H9 (cell line): ENCODE results near the gene HIPK2. TPM values are rescaled to one million over a fixed set of nuclear protein-coding genes. Genes with fewer than 3 reads are reported as not detected.

Experiments
- DNase-seq: peaks from one replicate; pipeline ENCODE4 v3.0.0-alpha.2; 2017
- H2AFZ ChIP-seq: one replicate; pipeline ENCODE4 v1.6.1; 2013; ENCODE audit warnings: mild to moderate bottlenecking, low read length, control low read depth, moderate library complexity
- H2AK5ac ChIP-seq: 2 replicates; pipeline ENCODE4 v1.6.1; 2013; ENCODE audit warnings: low read length, control low read depth, mixed read lengths; ENCODE audit not compliant: insufficient read length
- H2BK120ac ChIP-seq: one replicate; pipeline ENCODE4 v1.6.1; 2013; ENCODE audit warnings: low read depth, mild to moderate bottlenecking, low read length, control low read depth, inconsistent platforms; ENCODE audit not compliant: poor library complexity, severe bottlenecking
- H2BK12ac ChIP-seq: 2 replicates; pipeline ENCODE4 v1.6.1; 2013; ENCODE audit warnings: low read length, control low read depth, mixed read lengths, low read depth; ENCODE audit not compliant: insufficient read length
- H2BK15ac ChIP-seq: 2 replicates; pipeline ENCODE4 v1.6.1; 2013; ENCODE audit warnings: low read depth, low read length, control low read depth
- H2BK20ac ChIP-seq: one replicate; pipeline ENCODE4 v1.6.1; 2013; ENCODE audit warnings: low read depth, mild to moderate bottlenecking, low read length, control low read depth, inconsistent platforms; ENCODE audit not compliant: poor library complexity, severe bottlenecking
- H2BK5ac ChIP-seq: 2 replicates; pipeline ENCODE4 v1.6.1; 2013; ENCODE audit warnings: low read length, control low read depth, mixed read lengths; ENCODE audit not compliant: insufficient read length
- H3K14ac ChIP-seq: 2 replicates; pipeline ENCODE4 v1.6.1; 2013; ENCODE audit warnings: low read length, control low read depth; ENCODE audit not compliant: insufficient read depth
- H3K18ac ChIP-seq: 2 replicates; pipeline ENCODE4 v1.6.1; 2013; ENCODE audit warnings: low read depth, mild to moderate bottlenecking, mixed read lengths, low read length, control low read depth; ENCODE audit not compliant: insufficient read length
- H3K23ac ChIP-seq: 2 replicates; pipeline ENCODE4 v1.6.1; 2013; ENCODE audit warnings: low read length, control low read depth, mixed read lengths, low read depth; ENCODE audit not compliant: insufficient read length
- H3K23me2 ChIP-seq: 2 replicates; pipeline ENCODE4 v1.6.1; 2013; ENCODE audit warnings: low read depth, mild to moderate bottlenecking, mixed read lengths, low read length, control low read depth; ENCODE audit not compliant: insufficient read length, poor library complexity, severe bottlenecking
- H3K27ac ChIP-seq: 2 replicates; pipeline ENCODE4 v1.5.1; 2013; ENCODE audit warnings: low read length, control low read depth, mixed read lengths, low read depth; ENCODE audit not compliant: insufficient read length
- H3K27me3 ChIP-seq: 2 replicates; pipeline ENCODE4 v1.6.1; 2013; ENCODE audit warnings: low read length, control low read depth, inconsistent platforms; ENCODE audit not compliant: insufficient read depth
- H3K4ac ChIP-seq: 2 replicates; pipeline ENCODE4 v1.6.1; 2013; ENCODE audit warnings: low read depth, mild to moderate bottlenecking, control low read depth, inconsistent platforms, low read length, moderate library complexity
- H3K4me1 ChIP-seq: 2 replicates; pipeline ENCODE4 v1.6.1; 2013; ENCODE audit warnings: low read length, control low read depth, inconsistent platforms; ENCODE audit not compliant: insufficient read depth
- H3K4me2 ChIP-seq: 2 replicates; pipeline ENCODE4 v1.6.1; 2013; ENCODE audit warnings: low read length, control low read depth, mixed read lengths; ENCODE audit not compliant: insufficient read length, insufficient read depth
- H3K56ac ChIP-seq: 2 replicates; pipeline ENCODE4 v1.6.1; 2013; ENCODE audit warnings: low read depth, mild to moderate bottlenecking, mixed read lengths, low read length, control low read depth; ENCODE audit not compliant: insufficient read length
- H3K79me1 ChIP-seq: 2 replicates; pipeline ENCODE4 v1.6.1; 2013; ENCODE audit warnings: low read depth, mild to moderate bottlenecking, moderate library complexity, low read length, control low read depth, inconsistent platforms; ENCODE audit not compliant: insufficient read depth, poor library complexity, severe bottlenecking
- H3K79me2 ChIP-seq: 2 replicates; pipeline ENCODE4 v1.6.1; 2013; ENCODE audit warnings: low read length, control low read depth, inconsistent platforms; ENCODE audit not compliant: insufficient read depth
- H3K9ac ChIP-seq: 2 replicates; pipeline ENCODE4 v1.6.1; 2013; ENCODE audit warnings: low read length, control low read depth, mixed read lengths; ENCODE audit not compliant: insufficient read length; ENCODE audit errors: extremely low read depth
- H3K9me3 ChIP-seq: one replicate; pipeline ENCODE4 v1.6.1; 2013; ENCODE audit warnings: low read depth, low read length, inconsistent platforms; ENCODE audit not compliant: control insufficient read depth
- H3T11ph ChIP-seq: one replicate; pipeline ENCODE4 v1.6.1; 2013; ENCODE audit warnings: mild to moderate bottlenecking, low read length, control low read depth, inconsistent platforms
- H4K20me1 ChIP-seq: one replicate; pipeline ENCODE4 v1.6.1; 2013; ENCODE audit not compliant: control insufficient read depth, insufficient read length, insufficient read depth
- H4K5ac ChIP-seq: 2 replicates; pipeline ENCODE4 v1.6.1; 2013; ENCODE audit warnings: low read depth, mild to moderate bottlenecking, mixed read lengths, low read length, control low read depth; ENCODE audit not compliant: insufficient read length
- H4K8ac ChIP-seq: replicated peaks from 2 replicates; pipeline ENCODE4 v1.6.1; 2013; ENCODE audit warnings: low read length, control low read depth, mixed read lengths, low read depth; ENCODE audit not compliant: insufficient read length
- H4K91ac ChIP-seq: 2 replicates; pipeline ENCODE4 v1.6.1; 2013; ENCODE audit warnings: low read depth, mild to moderate bottlenecking, moderate library complexity, mixed read lengths, low read length, control low read depth; ENCODE audit not compliant: insufficient read length
- H3K27ac Mint-ChIP-seq, 3 experiments: 2 replicates in 2 of 3; 3 replicates in 1 of 3; pipeline ENCODE4 v1.8.0; 2020 to 2021; ENCODE audit warnings: mixed read lengths in 3 of 3, mild to moderate bottlenecking in 1 of 3, moderate library complexity in 1 of 3
- H3K27me3 Mint-ChIP-seq: 2 replicates; pipeline ENCODE4 v1.8.0; 2021; ENCODE audit warnings: low read depth, mild to moderate bottlenecking, moderate library complexity, mixed read lengths
- H3K36me3 Mint-ChIP-seq, 3 experiments: 2 replicates in 2 of 3; 3 replicates in 1 of 3; pipeline ENCODE4 v1.8.0; 2020 to 2021; ENCODE audit warnings: low read depth in 3 of 3, mixed read lengths in 3 of 3; ENCODE audit not compliant: insufficient read depth in 1 of 3
- H3K4me1 Mint-ChIP-seq, 2 experiments: 2 replicates each; pipeline ENCODE4 v1.8.0; 2020; ENCODE audit warnings: mixed read lengths in 2 of 2
- H3K4me3 Mint-ChIP-seq, 2 experiments: 2 replicates in 1 of 2; 3 replicates in 1 of 2; pipeline ENCODE4 v1.8.0; 2020 to 2021; ENCODE audit warnings: mild to moderate bottlenecking in 2 of 2, mixed read lengths in 2 of 2, moderate library complexity in 1 of 2
- H3K9me3 Mint-ChIP-seq, 2 experiments: 2 replicates in 1 of 2; 3 replicates in 1 of 2; pipeline ENCODE4 v1.8.0; 2020; ENCODE audit warnings: mild to moderate bottlenecking in 2 of 2, mixed read lengths in 2 of 2, moderate library complexity in 1 of 2
- CTCF ChIP-seq: fragments of 200-600 bp; sonication (generic); conservative IDR thresholded peaks from 3 replicates; pipeline ENCODE4 v1.8.0; 2021; ENCODE audit warnings: antibody characterized with exemption, mild to moderate bottlenecking
- WGBS: extraction: QIAGEN DNeasy Blood & Tissue Kit; methylation state at CpG from one replicate; pipeline ENCODE4 v1.1.7; 2013; ENCODE audit warnings: missing lambda C conversion rate, low lambda C conversion rate, mixed read lengths; ENCODE audit not compliant: insufficient read length; ENCODE audit errors: extremely low coverage; 5-methylcytosine and 5-hydroxymethylcytosine counted together
- total RNA-seq: library from RNA; stranded (reverse); gene quantifications from 2 replicates; pipeline ENCODE4 v1.2.1, GENCODE V29; 2021

The HIPK2 gene
- total RNA-seq, 1 experiment from 2014 or later = 21.9 TPM

- Histone ChIP-seq H3K14ac (no peak overlapping the region), H3K4me1 (no peaks in the 10 kb centered on the region), H2AFZ (no peak overlapping the region), H4K91ac (no peak overlapping the region), H3K27ac (no peak overlapping the region), H4K8ac (no peak overlapping the region), H3K79me1 (no peaks in the 10 kb centered on the region), H3K56ac (no peak overlapping the region), H2BK20ac (no peak overlapping the region), H3K4me2 (no peak overlapping the region), H2BK12ac (no peak overlapping the region), H3K79me2 (no peaks in the 10 kb centered on the region), H2BK5ac (no peak overlapping the region), H3K9me3 (no peaks in the 10 kb centered on the region), H3K23me2 (no peaks in the 10 kb centered on the region), H3K23ac (no peak overlapping the region), H3T11ph (no peak overlapping the region), H4K20me1 (no peaks in the 10 kb centered on the region), H3K9ac (no peak overlapping the region), H3K18ac (no peak overlapping the region), H3K27me3 (no peaks in the 10 kb centered on the region), H4K5ac (no peak overlapping the region), H2AK5ac (no peak overlapping the region), H2BK15ac (no peak overlapping the region), H2BK120ac (no peak overlapping the region), H3K4ac (no peak overlapping the region)
- no peak for TF ChIP-seq CTCF
- H3K4me1 Mint-ChIP-seq = peaks cover 4 to 12% of the 10 kb centered on the region in 2 experiments; a peak in 3 of 4 replicates
- no peak for DNase-seq
- no peak overlapping the region for H3K27ac Mint-ChIP-seq
- H3K9me3 Mint-ChIP-seq = no peaks in the 10 kb centered on the region
- no CpG with 5 or more reads among the region's 9 CpGs for WGBS
- no peaks in the 10 kb centered on the region; the same call in 1 of the 2 replicates for H3K27me3 Mint-ChIP-seq
- no peak overlapping the region for H3K4me3 Mint-ChIP-seq
- H3K36me3 Mint-ChIP-seq = peaks cover 0 to 5% (median 0%) of the 10 kb centered on the region in 3 experiments; a peak in 2 of 7 replicates
These were observed 203.9 kb downstream of the HIPK2 start for GRCh38 chr7:139573871-139574270.
